Measurements from ENCODE around the gene IGSF9B. TPM values are rescaled to one million over a fixed set of nuclear protein-coding genes. Genes with fewer than 3 reads are reported as not detected.

The IGSF9B gene
- total and polyA plus RNA-seq, 10 of the 15 experiments (the other 5 are each of a cell fraction or from before 2014, with no cell fraction given): 0.03 to 3.7 (median 0.20) TPM; not detected in 2

- H3K4me2 ChIP-seq (ENCODE audit: control insufficient read depth, insufficient read depth): no peak overlapping the region; the same call in 1 of the 2 replicates
- H3K27ac ChIP-seq (ENCODE audit: control insufficient read depth, insufficient read depth): no peak overlapping the region
- H3K27me3 ChIP-seq (replicated peaks in 1 of 2; ENCODE audit: control insufficient read depth in 2 of 2, insufficient read depth in 2 of 2, low read length in 1 of 2): no peaks in the 10 kb centered on the region
- H4K20me1 ChIP-seq (ENCODE audit: control insufficient read depth, insufficient read depth): 0 out of 2 replicates have a peak, but pooled peaks cover 4% of the 10 kb centered on the region
- no TSS peak for BruUV-seq (replicated peaks)
- 4% methylated on average over 11 of the region's 11 CpGs for WGBS (ENCODE audit: insufficient coverage, insufficient replicate concordance, low lambda C conversion rate, missing lambda C conversion rate)
- no peaks in the 10 kb centered on the region for H3K9me3 ChIP-seq (replicated peaks; ENCODE audit: control insufficient read depth, insufficient read depth, low read length)
- FAIRE-seq (no peak), DNase-seq (ENCODE audit: low read depth, low spot score) (no peak), ATAC-seq (peak; percentile 92)
- no peak overlapping the region for H3K9ac ChIP-seq (ENCODE audit: control insufficient read depth, insufficient read depth, low read length)
- CTCF ChIA-PET: interaction anchor here (0.6 to 1.5 kb wide), 8 partner anchors 9 to 151 kb away, joined by 3 to 6 read pairs (median 4); no protein-coding TSS in a partner anchor
- RAD21 ChIA-PET (ENCODE audit: unreplicated experiment): no interaction called here
- POLR2A ChIA-PET: no interaction called here
- intact Hi-C loops (cut with micrococcal nuclease; ENCODE audit: unreplicated experiment): no loop called here
- H3K4me3 ChIP-seq: no peak overlapping the region
- peaks cover 13% of the 10 kb centered on the region for H3K4me1 ChIP-seq (ENCODE audit: control insufficient read depth, insufficient read depth, low read length)
- SMC1A ChIA-PET (ENCODE audit: uncharacterized antibody, unreplicated experiment): interaction anchor here (0.8 kb wide), 1 partner anchor 14 kb away, joined by 5 read pairs; no protein-coding TSS in a partner anchor
- H3K36me3 ChIP-seq (ENCODE audit: control insufficient read depth in 2 of 2, insufficient read depth in 2 of 2, low read length in 1 of 2): no peaks in the 10 kb centered on the region
- H3K79me2 ChIP-seq (ENCODE audit: control insufficient read depth, insufficient read depth, low read length): no peaks in the 10 kb centered on the region
- in situ Hi-C loops (cut with MboI): no loop called here
- no peak overlapping the region for H2AFZ ChIP-seq (ENCODE audit: control insufficient read depth, low read depth, low read length)
- TF ChIP-seq, protein P1, sequence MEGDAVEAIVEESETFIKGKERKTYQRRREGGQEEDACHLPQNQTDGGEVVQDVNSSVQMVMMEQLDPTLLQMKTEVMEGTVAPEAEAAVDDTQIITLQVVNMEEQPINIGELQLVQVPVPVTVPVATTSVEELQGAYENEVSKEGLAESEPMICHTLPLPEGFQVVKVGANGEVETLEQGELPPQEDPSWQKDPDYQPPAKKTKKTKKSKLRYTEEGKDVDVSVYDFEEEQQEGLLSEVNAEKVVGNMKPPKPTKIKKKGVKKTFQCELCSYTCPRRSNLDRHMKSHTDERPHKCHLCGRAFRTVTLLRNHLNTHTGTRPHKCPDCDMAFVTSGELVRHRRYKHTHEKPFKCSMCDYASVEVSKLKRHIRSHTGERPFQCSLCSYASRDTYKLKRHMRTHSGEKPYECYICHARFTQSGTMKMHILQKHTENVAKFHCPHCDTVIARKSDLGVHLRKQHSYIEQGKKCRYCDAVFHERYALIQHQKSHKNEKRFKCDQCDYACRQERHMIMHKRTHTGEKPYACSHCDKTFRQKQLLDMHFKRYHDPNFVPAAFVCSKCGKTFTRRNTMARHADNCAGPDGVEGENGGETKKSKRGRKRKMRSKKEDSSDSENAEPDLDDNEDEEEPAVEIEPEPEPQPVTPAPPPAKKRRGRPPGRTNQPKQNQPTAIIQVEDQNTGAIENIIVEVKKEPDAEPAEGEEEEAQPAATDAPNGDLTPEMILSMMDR (IDR thresholded peaks at IDR 0.05 in 2 of 3, conservative IDR thresholded peaks at IDR 0.05 in 1 of 3; ENCODE audit: control insufficient read depth in 2 of 3, extremely low read depth in 1 of 3, insufficient read depth in 1 of 3, low read depth in 3 of 3, low read length in 3 of 3): peak; percentile 27 to 55 (median 53); a peak in 4 of 6 replicates
- no peak for TF ChIP-seq BCLAF1 (IDR thresholded peaks at IDR 0.05)
- peak; percentile 67; the same call in 1 of the 2 replicates for TF ChIP-seq SIN3A (IDR thresholded peaks at IDR 0.05; ENCODE audit: low read depth, low read length)
- TF ChIP-seq TCF12 (IDR thresholded peaks at IDR 0.05; ENCODE audit: low read depth, low read length): 0 out of 2 replicates have a peak, but pooled peaks have one; percentile 38
- TF ChIP-seq HDAC6 (IDR thresholded peaks at IDR 0.05; ENCODE audit: unreplicated experiment): no peak
- TF ChIP-seq BHLHE40 (IDR thresholded peaks at IDR 0.05; ENCODE audit: borderline replicate concordance in 1 of 2, low read depth in 2 of 2, low read length in 1 of 2): peak in 1 of 2 experiments; percentile 29; a peak in 1 of 4 replicates
- no peak for TF ChIP-seq SUPT20H (IDR thresholded peaks at IDR 0.05; ENCODE audit: borderline replicate concordance, control insufficient read depth, low read depth, low read length)
- TF ChIP-seq ZZZ3 (IDR thresholded peaks at IDR 0.05; ENCODE audit: control insufficient read depth, insufficient read length, low read depth): peak; percentile 33
- TF ChIP-seq RAD21 (IDR thresholded peaks at IDR 0.05; ENCODE audit: insufficient read depth, low read depth, low read length): 0 out of 2 replicates have a peak, but pooled peaks have one; percentile 7
- TF ChIP-seq REST (IDR thresholded peaks at IDR 0.05; ENCODE audit: low read depth, low read length): peak; percentile 93
These were observed 9.4 kb downstream of the IGSF9B start for GRCh38 chr11:133947321-133947756.
